OCI-LY3 (cell line): ENCODE data around the gene SIGLEC14.

Experiments
- H2AFZ ChIP-seq: fragments of 200-600, 300-600 bp; shearing (Covaris generic); 2 replicates; pipeline ENCODE4 v1.6.0; 2014; ENCODE audit warnings: antibody characterized with exemption, low read depth, low read length
- H3K27ac ChIP-seq: fragments of 200-600, 300-600 bp; sonication (generic); 2 replicates; pipeline ENCODE4 v1.5.1; 2014; ENCODE audit warnings: mild to moderate bottlenecking, low read length, moderate library complexity, mixed read lengths
- H3K27me3 ChIP-seq: fragments of 200-600, 300-600 bp; sonication (generic); 2 replicates; pipeline ENCODE4 v1.6.1; 2014; ENCODE audit warnings: low read depth, low read length, mixed read lengths
- H3K36me3 ChIP-seq: fragments of 200-600, 300-600 bp; sonication (generic); replicated peaks from 2 replicates; pipeline ENCODE3; 2014; ENCODE audit warnings: low read depth, low read length, mixed read lengths
- H3K4me1 ChIP-seq: fragments of 300-600, 200-600 bp; sonication (generic); 2 replicates; pipeline ENCODE4 v1.6.1; 2014; ENCODE audit warnings: low read length, mixed read lengths
- H3K4me2 ChIP-seq: fragments of 200-600, 300-600 bp; sonication (generic); 2 replicates; pipeline ENCODE4 v1.6.1; 2014; ENCODE audit warnings: low read length, mixed read lengths
- H3K4me3 ChIP-seq: fragments of 300-600, 200-600 bp; sonication (generic); 2 replicates; pipeline ENCODE4 v1.5.1; 2014; ENCODE audit warnings: antibody characterized with exemption, mild to moderate bottlenecking, low read length, moderate library complexity
- H3K79me2 ChIP-seq: fragments of 300-600, 200-600 bp; shearing (Covaris generic); 2 replicates; pipeline ENCODE4 v1.6.1; 2014; ENCODE audit warnings: mild to moderate bottlenecking, low read length, mixed read lengths
- H3K9ac ChIP-seq: fragments of 300-600, 200-600 bp; shearing (Covaris generic); 2 replicates; pipeline ENCODE4 v1.6.0; 2014; ENCODE audit warnings: mild to moderate bottlenecking, low read length, moderate library complexity
- H3K9me3 ChIP-seq: fragments of 200-600, 300-600 bp; shearing (Covaris generic); 2 replicates; pipeline ENCODE4 v1.6.1; 2014; ENCODE audit warnings: low read length, mixed read lengths; ENCODE audit not compliant: insufficient read depth
- H4K20me1 ChIP-seq: fragments of 200-600, 300-600 bp; sonication (generic); 2 replicates; pipeline ENCODE4 v1.6.1; 2016; ENCODE audit warnings: low read length, mixed read lengths; ENCODE audit not compliant: insufficient read depth
- EZH2phosphoT487 ChIP-seq: fragments of 200-600 bp; shearing (Covaris generic); IDR thresholded peaks from 2 replicates; pipeline ENCODE4 v1.6.1; 2018; ENCODE audit warnings: antibody characterized with exemption, mixed run types, low read depth
- TF ChIP-seq, protein P1 (sequence below): fragments of 200-600, 300-600 bp; sonication (generic); IDR thresholded peaks from 2 replicates; pipeline ENCODE4 v1.5.1; 2014; ENCODE audit warnings: antibody characterized with exemption, low read length, low read depth

Gene SIGLEC14

DNA sequence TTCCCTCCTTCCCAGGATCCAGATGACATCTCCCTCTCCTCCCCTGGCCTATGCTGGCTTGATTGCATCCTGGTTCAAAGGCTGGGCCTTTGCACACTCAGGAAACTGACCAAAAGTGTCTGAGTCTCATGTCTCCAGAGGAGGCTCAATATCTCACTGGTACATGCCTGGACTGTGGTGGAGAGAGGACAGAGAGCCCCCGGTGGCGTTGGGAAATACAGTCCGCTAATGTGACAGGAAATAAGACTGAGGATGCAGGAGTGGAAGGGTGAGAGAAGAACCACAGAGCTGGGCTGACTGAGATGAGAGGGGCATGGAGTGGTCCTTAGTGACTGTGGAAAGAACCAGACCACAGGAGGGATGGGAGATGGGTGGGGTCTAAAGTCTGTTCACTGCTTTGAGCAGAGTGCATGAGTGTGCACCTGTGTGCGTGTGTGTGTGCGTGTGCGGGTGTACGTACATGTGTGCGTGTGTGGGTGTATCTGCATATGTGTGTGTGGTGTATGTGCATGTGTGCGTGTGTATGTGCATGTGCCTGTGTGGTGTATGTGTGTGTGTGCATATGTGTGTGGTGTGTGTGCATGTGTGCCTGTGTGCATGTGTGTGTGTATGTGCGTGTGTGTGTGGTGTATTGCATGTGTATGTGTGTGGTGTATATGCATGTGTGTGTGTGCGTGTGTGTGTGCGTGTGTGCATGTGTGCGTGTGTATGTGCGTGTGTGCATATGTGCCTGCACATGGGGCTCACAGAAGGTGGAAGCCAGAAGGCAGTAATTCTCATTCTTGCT, 18.3 kb downstream of the SIGLEC14 start:
- Histone ChIP-seq H2AFZ (no peak overlapping the region), H3K4me1 (no peaks in the 10 kb centered on the region), H3K4me3 (no peak overlapping the region), H3K4me2 (no peak overlapping the region), H3K9ac (no peak overlapping the region), H3K79me2 (no peaks in the 10 kb centered on the region), H3K36me3 (no peaks in the 10 kb centered on the region), H3K9me3 (no peaks in the 10 kb centered on the region), H3K27ac (no peak overlapping the region), H3K27me3 (peaks cover 58% of the 10 kb centered on the region), H4K20me1 (no peaks in the 10 kb centered on the region)
- no peak for TF ChIP-seq EZH2phosphoT487
- TF ChIP-seq, protein P1, sequence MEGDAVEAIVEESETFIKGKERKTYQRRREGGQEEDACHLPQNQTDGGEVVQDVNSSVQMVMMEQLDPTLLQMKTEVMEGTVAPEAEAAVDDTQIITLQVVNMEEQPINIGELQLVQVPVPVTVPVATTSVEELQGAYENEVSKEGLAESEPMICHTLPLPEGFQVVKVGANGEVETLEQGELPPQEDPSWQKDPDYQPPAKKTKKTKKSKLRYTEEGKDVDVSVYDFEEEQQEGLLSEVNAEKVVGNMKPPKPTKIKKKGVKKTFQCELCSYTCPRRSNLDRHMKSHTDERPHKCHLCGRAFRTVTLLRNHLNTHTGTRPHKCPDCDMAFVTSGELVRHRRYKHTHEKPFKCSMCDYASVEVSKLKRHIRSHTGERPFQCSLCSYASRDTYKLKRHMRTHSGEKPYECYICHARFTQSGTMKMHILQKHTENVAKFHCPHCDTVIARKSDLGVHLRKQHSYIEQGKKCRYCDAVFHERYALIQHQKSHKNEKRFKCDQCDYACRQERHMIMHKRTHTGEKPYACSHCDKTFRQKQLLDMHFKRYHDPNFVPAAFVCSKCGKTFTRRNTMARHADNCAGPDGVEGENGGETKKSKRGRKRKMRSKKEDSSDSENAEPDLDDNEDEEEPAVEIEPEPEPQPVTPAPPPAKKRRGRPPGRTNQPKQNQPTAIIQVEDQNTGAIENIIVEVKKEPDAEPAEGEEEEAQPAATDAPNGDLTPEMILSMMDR = no peak

GRCh38 chr19:51627491-51628138, 19.0 kb downstream of the SIGLEC14 start:
- no peaks in the 10 kb centered on the region for H3K79me2 ChIP-seq
- H3K9ac ChIP-seq = no peak overlapping the region
- no peak overlapping the region for H3K4me2 ChIP-seq
- H3K4me3 ChIP-seq = no peak overlapping the region
- no peak for TF ChIP-seq EZH2phosphoT487
- TF ChIP-seq, protein P1 = no peak
- H3K27me3 ChIP-seq = peaks cover 65% of the 10 kb centered on the region
- H4K20me1 ChIP-seq = no peaks in the 10 kb centered on the region
- H3K4me1 ChIP-seq = no peaks in the 10 kb centered on the region
- H3K27ac ChIP-seq = no peak overlapping the region
- no peak overlapping the region for H2AFZ ChIP-seq
- H3K36me3 ChIP-seq = no peaks in the 10 kb centered on the region
- no peaks in the 10 kb centered on the region for H3K9me3 ChIP-seq

GRCh38 chr19:51626675-51627074, 19.9 kb downstream of the SIGLEC14 start:
- H2AFZ ChIP-seq = no peak overlapping the region
- no peaks in the 10 kb centered on the region for H3K79me2 ChIP-seq
- H3K4me2 ChIP-seq = no peak overlapping the region
- H3K36me3 ChIP-seq = no peaks in the 10 kb centered on the region
- no peak overlapping the region for H3K4me3 ChIP-seq
- no peak for TF ChIP-seq EZH2phosphoT487
- TF ChIP-seq, protein P1 = no peak
- peaks cover 62% of the 10 kb centered on the region for H3K27me3 ChIP-seq
- no peaks in the 10 kb centered on the region for H3K9me3 ChIP-seq
- H3K4me1 ChIP-seq = peaks cover 3% of the 10 kb centered on the region
- no peaks in the 10 kb centered on the region for H4K20me1 ChIP-seq
- H3K27ac ChIP-seq = no peak overlapping the region
- no peak overlapping the region for H3K9ac ChIP-seq

GRCh38 chr19:51621178-51621577, 25.4 kb downstream of the SIGLEC14 start:
- Histone ChIP-seq H3K9ac (no peak overlapping the region), H3K4me1 (peaks cover 36% of the 10 kb centered on the region), H3K36me3 (no peaks in the 10 kb centered on the region), H3K9me3 (no peaks in the 10 kb centered on the region), H4K20me1 (no peaks in the 10 kb centered on the region), H3K4me3 (0 out of 2 replicates have a peak overlapping the region, but pooled peaks have one; percentile 6), H3K27me3 (peaks cover 53% of the 10 kb centered on the region), H3K4me2 (peak overlapping the region; percentile 58), H3K27ac (peak overlapping the region; percentile 41), H2AFZ (no peak overlapping the region), H3K79me2 (no peaks in the 10 kb centered on the region)
- TF ChIP-seq EZH2phosphoT487 = peak; percentile 72; the same call in 1 of the 2 replicates
- TF ChIP-seq, protein P1 = no peak
